Activated T-helper 2 cell treated with anti-CD3 and anti-CD28 coated beads, Interferon-gamma antibody, Interleukin-2, Interleukin-4, amounts not matched to agents 10 μg/mL and 5 μg/mL and 100 μg/mL, durations not matched to agents 14 hours and 24 hours and 36 hours (primary cell): Measurements from ENCODE around the gene DAG1. TPM values are rescaled to one million over a fixed set of nuclear protein-coding genes. Genes with fewer than 3 reads are reported as not detected.

Experiments used
- total RNA-seq: library from RNA; stranded (reverse); gene quantifications from 2 replicates; pipeline ENCODE4 v1.2.3, GENCODE V29; 2022

Gene DAG1
- total RNA-seq, 1 donor from 2014 or later, result 17.0 TPM

Other genes with a start within 250 kb of the DAG1 start
- gene C3orf62, start 193.0 kb upstream of the DAG1 start, total RNA-seq, result 7.7 and 7.8 TPM in 2 replicates
- gene USP4, start 130.2 kb upstream of the DAG1 start, total RNA-seq, result 78.6 and 82.7 TPM in 2 replicates
- 168 and 173 TPM in 2 replicates for gene GPX1, start 111.9 kb upstream of the DAG1 start, total RNA-seq
- gene RHOA, start 58.3 kb upstream of the DAG1 start, total RNA-seq, result 425 and 428 TPM in 2 replicates
- 18.9 and 19.4 TPM in 2 replicates for gene TCTA, start 57.8 kb upstream of the DAG1 start, total RNA-seq
- 3.9 and 5.0 TPM in 2 replicates for gene AMT, start 47.8 kb upstream of the DAG1 start, total RNA-seq
- gene NICN1, start 40.9 kb upstream of the DAG1 start, total RNA-seq, result 13.0 and 16.1 TPM in 2 replicates
- gene BSN, start 84.2 kb downstream of the DAG1 start, total RNA-seq, result 0.09 and 0.11 TPM in 2 replicates
- 111 and 113 TPM in 2 replicates for gene APEH, start 204.1 kb downstream of the DAG1 start, total RNA-seq
- gene MST1, start 219.2 kb downstream of the DAG1 start, total RNA-seq, result 8.3 and 11.1 TPM in 2 replicates
- gene RNF123, start 219.3 kb downstream of the DAG1 start, total RNA-seq, result 43.0 and 45.1 TPM in 2 replicates
- not detected in 2 replicates for gene AMIGO3, start 249.4 kb downstream of the DAG1 start, total RNA-seq